ENCODE results near the gene MRGPRF.

The MRGPRF gene

GRCh38 chr11:69050592-69051380 is 37.7 kb upstream of the MRGPRF start:
- DNase-seq (ENCODE audit: low read depth in 2 of 2, low spot score in 1 of 2) = no peak

- no peak for DNase-seq (ENCODE audit: low read depth in 2 of 2, low spot score in 1 of 2)
Observed at GRCh38 chr11:69049490-69049867, 36.4 kb upstream of the MRGPRF start.

- peak; percentile 67 to 78 for DNase-seq (ENCODE audit: low read depth in 2 of 2, low spot score in 1 of 2)
Observed at GRCh38 chr11:69048694-69049489, 35.8 kb upstream of the MRGPRF start, which contains the start of gene TPCN2. TPCN2 (plus strand) TSS chr11:69048932; CDS start chr11:69048998, 66 bp downstream.

GRCh38 chr11:69048031-69048693 is 35.1 kb upstream of the MRGPRF start:
- no peak for DNase-seq (ENCODE audit: low read depth in 2 of 2, low spot score in 1 of 2)

- no peak for DNase-seq (ENCODE audit: low read depth in 2 of 2, low spot score in 1 of 2)
Observed at GRCh38 chr11:69044111-69045013, 31.3 kb upstream of the MRGPRF start.

GRCh38 chr11:69041516-69041915 is 28.5 kb upstream of the MRGPRF start:
- no peak for DNase-seq (ENCODE audit: low read depth in 2 of 2, low spot score in 1 of 2)

GRCh38 chr11:69040581-69041260 is 27.7 kb upstream of the MRGPRF start:
- DNase-seq (ENCODE audit: low read depth in 2 of 2, low spot score in 1 of 2) = no peak

GRCh38 chr11:69040051-69040450 is 27.0 kb upstream of the MRGPRF start:
- DNase-seq (ENCODE audit: low read depth in 2 of 2, low spot score in 1 of 2) = no peak

- DNase-seq (ENCODE audit: low read depth in 2 of 2, low spot score in 1 of 2) = no peak
Observed at GRCh38 chr11:69039501-69039900, 26.5 kb upstream of the MRGPRF start.

- DNase-seq (ENCODE audit: low read depth in 2 of 2, low spot score in 1 of 2) = no peak
Observed at GRCh38 chr11:69037544-69037943, 24.5 kb upstream of the MRGPRF start.

- no peak for DNase-seq (ENCODE audit: low read depth in 2 of 2, low spot score in 1 of 2)
Observed at GRCh38 chr11:69037074-69037473, 24.0 kb upstream of the MRGPRF start.

GRCh38 chr11:69035946-69036340 is 22.9 kb upstream of the MRGPRF start:
- no peak for DNase-seq (ENCODE audit: low read depth in 2 of 2, low spot score in 1 of 2)

GRCh38 chr11:69035150-69035945 is 22.3 kb upstream of the MRGPRF start:
- no peak for DNase-seq (ENCODE audit: low read depth in 2 of 2, low spot score in 1 of 2)

- DNase-seq (ENCODE audit: low read depth in 2 of 2, low spot score in 1 of 2) = no peak
Observed at GRCh38 chr11:69034123-69034867, 21.2 kb upstream of the MRGPRF start.

GRCh38 chr11:69033431-69033830 is 20.4 kb upstream of the MRGPRF start:
- no peak for DNase-seq (ENCODE audit: low read depth in 2 of 2, low spot score in 1 of 2)

- no peak for DNase-seq (ENCODE audit: low read depth in 2 of 2, low spot score in 1 of 2)
Observed at GRCh38 chr11:69032833-69033232, 19.8 kb upstream of the MRGPRF start.

- DNase-seq (ENCODE audit: low read depth in 2 of 2, low spot score in 1 of 2) = no peak
Observed at GRCh38 chr11:69030301-69030700, 17.3 kb upstream of the MRGPRF start.

- no peak for DNase-seq (ENCODE audit: low read depth in 2 of 2, low spot score in 1 of 2)
Observed at GRCh38 chr11:69027704-69028372, 14.8 kb upstream of the MRGPRF start.

Measured in stimulated activated CD8-positive, alpha-beta memory T cell treated with anti-CD3 and anti-CD28 coated beads, Interleukin-4, amount 100 ng/mL, for 4 hours (primary cell).